ENCODE measurements around the gene EHF. TPM values are rescaled to one million over a fixed set of nuclear protein-coding genes. Genes with fewer than 3 reads are reported as not detected.

Gene EHF
- total RNA-seq, 4 donors from 2014 or later, result 0.09 to 0.85 TPM; not detected in 2

- H3K36me3 ChIP-seq, result no peaks in the 10 kb centered on the region
- no peaks in the 10 kb centered on the region for H3K9me3 ChIP-seq
- DNase-seq, result no peak
- H3K27me3 ChIP-seq, result peaks cover 0 to 7% (median 0%) of the 10 kb centered on the region in 3 donors
- intact Hi-C loops (cut with DNase I; ENCODE audit: low total_unique reads), result no loop called here
- H3K4me1 ChIP-seq, result no peaks in the 10 kb centered on the region
- H3K27ac ChIP-seq, result no peak overlapping the region
- no peak for ATAC-seq
- H3K4me3 ChIP-seq, result no peak overlapping the region
- in situ Hi-C loops (cut with MboI; ENCODE audit: low sequenced_read_pairs in 4 of 4), result no loop called here
- TF ChIP-seq CTCF (IDR thresholded peaks at IDR 0.05 in 4 of 5, conservative IDR thresholded peaks at IDR 0.05 in 1 of 5), result no peak
- no peak for TF ChIP-seq POLR2A (IDR thresholded peaks at IDR 0.05)
These were observed 18.6 kb upstream of the EHF start for GRCh38 chr11:34602245-34602644.

- Histone ChIP-seq H3K9me3 (no peaks in the 10 kb centered on the region), H3K36me3 (no peaks in the 10 kb centered on the region), H3K27me3 (peaks cover 0 to 7% (median 0%) of the 10 kb centered on the region in 3 donors), H3K4me1 (no peaks in the 10 kb centered on the region), H3K4me3 (no peak overlapping the region), H3K27ac (no peak overlapping the region)
- TF ChIP-seq POLR2A (IDR thresholded peaks at IDR 0.05) (no peak), CTCF (IDR thresholded peaks at IDR 0.05 in 4 of 5, conservative IDR thresholded peaks at IDR 0.05 in 1 of 5) (no peak)
- DNase-seq (no peak), ATAC-seq (no peak)
- in situ Hi-C loops (cut with MboI; ENCODE audit: low sequenced_read_pairs in 4 of 4) (no loop called here), intact Hi-C loops (cut with DNase I; ENCODE audit: low total_unique reads) (no loop called here)
These were observed 17.5 kb upstream of the EHF start for GRCh38 chr11:34603129-34604001.

GRCh38 chr11:34604145-34604544, 16.7 kb upstream of the EHF start:
- Histone ChIP-seq H3K27me3 (peaks cover 0 to 7% (median 0%) of the 10 kb centered on the region in 3 donors), H3K36me3 (no peaks in the 10 kb centered on the region), H3K4me1 (no peaks in the 10 kb centered on the region), H3K4me3 (no peak overlapping the region), H3K27ac (no peak overlapping the region), H3K9me3 (no peaks in the 10 kb centered on the region)
- in situ Hi-C loops (cut with MboI; ENCODE audit: low sequenced_read_pairs in 4 of 4) (no loop called here), intact Hi-C loops (cut with DNase I; ENCODE audit: low total_unique reads) (no loop called here)
- TF ChIP-seq POLR2A (IDR thresholded peaks at IDR 0.05) (no peak), CTCF (IDR thresholded peaks at IDR 0.05 in 4 of 5, conservative IDR thresholded peaks at IDR 0.05 in 1 of 5) (no peak)
- ATAC-seq (no peak), DNase-seq (no peak)

- Histone ChIP-seq H3K4me1 (no peaks in the 10 kb centered on the region), H3K36me3 (no peaks in the 10 kb centered on the region), H3K4me3 (no peak overlapping the region), H3K27me3 (peaks cover 0 to under 1% (median 0%) of the 10 kb centered on the region in 3 donors), H3K9me3 (no peaks in the 10 kb centered on the region), H3K27ac (no peak overlapping the region)
- in situ Hi-C loops (cut with MboI; ENCODE audit: low sequenced_read_pairs in 4 of 4) (no loop called here), intact Hi-C loops (cut with DNase I; ENCODE audit: low total_unique reads) (no loop called here)
- ATAC-seq (no peak), DNase-seq (no peak)
- TF ChIP-seq CTCF (IDR thresholded peaks at IDR 0.05 in 4 of 5, conservative IDR thresholded peaks at IDR 0.05 in 1 of 5) (no peak), POLR2A (IDR thresholded peaks at IDR 0.05) (no peak)
These were observed 16.0 kb upstream of the EHF start for GRCh38 chr11:34604911-34605310.
